ENCODE results near the gene TRNP1.

DNA sequence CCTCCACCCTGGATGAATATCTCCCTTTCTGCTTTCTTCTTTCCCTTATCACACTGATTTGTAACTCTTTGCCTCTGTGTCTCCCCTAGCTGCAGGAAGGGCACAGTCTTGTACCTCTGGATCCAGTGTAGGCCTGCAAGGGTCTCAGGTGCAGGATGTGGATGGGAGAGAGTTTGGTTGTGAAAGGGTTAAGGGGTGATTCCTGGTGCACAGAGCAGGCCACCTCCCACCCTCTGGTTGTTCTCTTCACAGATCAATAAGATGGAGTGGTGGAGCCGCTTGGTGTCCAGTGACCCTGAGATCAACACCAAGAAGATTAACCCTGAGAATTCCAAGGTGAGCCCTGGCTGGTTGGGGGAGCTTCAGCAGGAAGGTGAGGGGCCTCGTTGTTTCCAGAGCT lies 48.4 kb upstream of the TRNP1 start:
- TF ChIP-seq EZH2 (IDR thresholded peaks at IDR 0.05; ENCODE audit: borderline replicate concordance, insufficient read depth, low read length, poor library complexity, severe bottlenecking) (no peak), CTCF (IDR thresholded peaks at IDR 0.05; ENCODE audit: poor library complexity, severe bottlenecking) (no peak)
